Stimulated activated CD4-positive, alpha-beta T cell treated with anti-CD3 and anti-CD28 coated beads, Interleukin-2, amount 100 ng/mL, for 24 hours (primary cell): Measurements from ENCODE around the gene TXNRD2.

Experiments
- DNase-seq, 2 donors: peaks; one replicate each; pipeline ENCODE4 v3.0.0-alpha.2; 2020

The TXNRD2 gene

DNA sequence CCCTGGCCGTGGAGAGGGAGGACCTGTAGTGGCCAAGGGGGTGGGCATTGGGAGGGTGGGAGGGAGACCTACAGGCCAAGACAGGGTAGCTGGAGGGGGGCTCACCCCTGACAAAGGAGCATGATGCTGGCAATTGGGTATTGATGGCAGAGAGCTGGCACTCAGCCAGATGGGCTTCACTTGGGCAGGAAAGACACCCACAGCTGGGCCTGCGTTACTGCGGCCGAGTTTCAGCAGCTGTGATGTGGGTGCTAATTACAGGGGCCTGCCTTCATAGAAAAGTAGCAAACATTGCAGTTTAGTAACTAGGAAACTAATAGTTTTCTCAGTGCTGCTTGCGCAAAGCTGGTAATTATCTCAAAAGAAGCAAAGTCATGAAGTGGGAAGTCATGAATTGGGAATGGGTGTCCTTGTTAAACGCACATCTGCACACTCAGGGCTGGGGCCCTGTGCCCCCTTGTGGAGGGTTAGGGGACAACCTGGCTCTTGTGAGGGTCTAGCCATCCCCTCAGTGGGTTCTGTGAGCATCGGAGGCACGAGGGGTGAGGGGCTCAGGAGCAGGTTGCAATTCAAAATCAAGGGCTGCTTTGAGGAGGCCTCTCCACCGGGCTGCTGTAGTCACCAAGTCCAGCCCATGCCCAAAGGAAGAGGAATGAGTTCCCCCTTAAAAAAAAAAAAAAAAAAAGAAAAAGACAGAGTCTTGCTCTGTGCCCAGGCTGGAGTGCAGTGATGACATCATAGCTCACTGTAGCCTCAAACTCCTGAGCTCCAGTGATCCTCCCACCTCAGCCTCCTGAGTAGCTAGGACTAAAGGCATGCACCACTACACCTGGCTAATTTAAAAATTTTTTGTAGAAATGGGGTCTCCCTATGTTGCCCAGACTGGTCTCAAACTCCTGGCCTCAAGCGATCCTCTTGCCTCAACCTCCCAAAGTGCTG, 24.4 kb upstream of the TXNRD2 start:
- DNase-seq, result no peak

DNA sequence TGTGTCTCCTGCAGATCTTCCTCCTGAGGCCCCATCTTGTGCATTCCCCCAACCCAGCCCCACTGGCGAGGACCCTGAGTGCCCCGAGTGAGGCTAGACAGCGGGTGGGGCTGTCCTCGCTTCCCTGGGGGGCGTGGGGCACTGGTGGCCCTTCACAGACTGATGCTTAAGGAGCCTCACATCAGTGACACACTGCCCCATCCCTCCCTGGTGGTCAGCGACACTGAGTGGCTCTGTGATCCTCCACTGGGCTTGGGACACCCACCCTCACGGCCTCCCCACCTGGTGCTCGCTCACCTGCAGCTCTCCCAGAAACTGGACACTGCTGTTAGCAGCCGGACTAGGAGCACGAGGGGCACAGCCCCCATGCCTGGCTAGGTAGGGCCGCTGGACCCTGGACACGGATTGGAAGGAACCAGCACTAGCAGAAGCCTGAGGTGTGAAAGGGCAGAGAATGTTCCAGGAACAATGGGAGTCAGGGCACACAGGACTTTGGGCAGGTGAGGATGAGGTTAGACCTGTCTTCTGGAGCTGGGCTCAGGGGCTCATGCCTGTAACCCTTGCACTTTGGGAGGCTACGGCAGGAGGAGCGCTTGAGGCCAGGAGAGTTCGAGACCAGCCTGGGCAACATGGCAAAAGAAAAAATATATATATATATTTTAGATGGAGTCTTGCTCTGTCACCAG, 23.2 kb upstream of the TXNRD2 start:
- no peak for DNase-seq

DNA sequence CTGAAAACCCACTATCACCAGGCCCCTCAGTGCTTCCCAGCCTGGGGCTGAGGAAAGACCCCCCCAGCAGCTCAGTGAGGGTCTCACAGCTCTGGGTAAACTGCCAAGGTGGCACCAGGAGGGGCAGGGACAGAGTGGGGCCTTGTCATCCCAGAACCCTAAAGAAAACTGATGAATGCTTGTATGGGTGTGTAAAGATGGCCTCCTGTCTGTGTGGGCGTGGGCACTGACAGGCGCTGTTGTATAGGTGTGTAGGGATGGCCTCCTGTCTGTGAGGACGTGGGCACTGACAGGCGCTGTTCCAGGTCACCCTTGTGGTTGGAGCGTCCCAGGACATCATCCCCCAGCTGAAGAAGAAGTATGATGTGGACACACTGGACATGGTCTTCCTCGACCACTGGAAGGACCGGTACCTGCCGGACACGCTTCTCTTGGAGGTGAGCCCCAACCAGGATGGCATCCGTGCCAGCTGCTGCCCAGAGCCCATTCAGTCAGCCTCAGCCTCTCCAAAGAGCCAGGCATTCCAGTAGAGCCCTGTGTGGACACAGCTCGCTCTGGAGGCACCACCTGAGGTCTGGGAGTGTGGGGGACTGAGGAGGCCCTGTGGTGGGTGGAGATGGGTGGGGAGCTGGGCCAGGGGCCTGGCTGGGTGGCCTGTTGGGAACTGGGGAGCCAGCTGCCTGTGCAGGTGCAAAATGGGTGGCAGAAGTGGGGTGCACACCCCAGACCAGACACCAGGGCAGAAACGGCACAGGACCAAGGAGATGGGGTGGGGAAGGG, 22.4 kb upstream of the TXNRD2 start:
- DNase-seq, result no peak

DNA sequence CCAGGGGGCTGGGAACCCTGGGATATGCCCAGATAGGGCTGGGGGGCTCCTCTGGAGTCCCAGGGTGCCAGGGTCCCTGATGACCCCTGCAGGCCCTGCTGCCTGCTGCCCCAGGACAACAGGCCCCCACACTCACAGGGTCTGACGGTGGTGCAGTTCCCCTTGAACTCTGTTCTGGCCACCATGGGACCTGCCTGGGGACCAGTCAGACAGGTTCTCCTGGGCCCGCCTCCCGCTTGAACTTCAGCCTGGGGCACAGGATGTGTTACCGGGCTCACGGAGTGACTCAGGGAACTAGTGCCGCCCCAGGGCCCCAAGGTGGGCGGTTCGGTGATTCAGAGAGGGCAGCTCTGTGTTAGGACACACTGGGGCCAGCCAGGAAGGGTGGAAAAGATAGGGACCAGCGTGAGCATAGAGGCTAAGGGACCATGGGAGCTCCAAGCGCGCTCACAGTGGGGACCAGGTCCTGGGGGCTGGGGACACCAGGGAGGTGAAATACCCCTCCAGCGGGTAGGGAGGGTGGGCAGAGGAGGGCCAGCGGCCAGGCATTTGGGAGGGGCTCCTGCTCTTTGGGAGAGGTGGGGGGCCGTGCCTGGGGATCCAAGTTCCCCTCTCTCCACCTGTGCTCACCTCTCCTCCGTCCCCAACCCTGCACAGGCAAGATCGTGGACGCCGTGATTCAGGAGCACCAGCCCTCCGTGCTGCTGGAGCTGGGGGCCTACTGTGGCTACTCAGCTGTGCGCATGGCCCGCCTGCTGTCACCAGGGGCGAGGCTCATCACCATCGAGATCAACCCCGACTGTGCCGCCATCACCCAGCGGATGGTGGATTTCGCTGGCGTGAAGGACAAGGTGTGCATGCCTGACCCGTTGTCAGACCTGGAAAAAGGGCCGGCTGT, 21.5 kb upstream of the TXNRD2 start:
- DNase-seq, result peak in 1 of 2 donors; percentile 61

DNA sequence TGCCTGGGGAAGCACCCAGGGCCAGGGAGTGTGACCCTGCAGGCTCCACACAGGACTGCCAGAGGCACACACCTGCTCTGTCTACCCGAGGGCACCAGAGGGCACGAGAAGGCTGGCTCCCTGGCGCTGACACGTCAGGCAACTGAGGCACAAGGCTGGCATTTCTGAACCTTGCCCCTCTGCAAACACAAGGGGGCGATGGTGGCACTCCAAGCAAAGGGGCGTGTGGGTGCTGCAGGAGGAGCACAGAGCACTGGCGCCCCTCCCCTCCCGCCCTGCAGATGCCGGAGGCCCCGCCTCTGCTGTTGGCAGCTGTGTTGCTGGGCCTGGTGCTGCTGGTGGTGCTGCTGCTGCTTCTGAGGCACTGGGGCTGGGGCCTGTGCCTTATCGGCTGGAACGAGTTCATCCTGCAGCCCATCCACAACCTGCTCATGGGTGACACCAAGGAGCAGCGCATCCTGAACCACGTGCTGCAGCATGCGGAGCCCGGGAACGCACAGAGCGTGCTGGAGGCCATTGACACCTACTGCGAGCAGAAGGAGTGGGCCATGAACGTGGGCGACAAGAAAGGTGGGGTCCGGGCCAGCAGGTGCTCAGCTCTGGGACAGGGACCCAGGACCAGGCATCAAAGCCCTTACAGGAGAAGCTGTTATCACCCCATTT, 20.8 kb upstream of the TXNRD2 start:
- peak; percentile 72 for DNase-seq

DNA sequence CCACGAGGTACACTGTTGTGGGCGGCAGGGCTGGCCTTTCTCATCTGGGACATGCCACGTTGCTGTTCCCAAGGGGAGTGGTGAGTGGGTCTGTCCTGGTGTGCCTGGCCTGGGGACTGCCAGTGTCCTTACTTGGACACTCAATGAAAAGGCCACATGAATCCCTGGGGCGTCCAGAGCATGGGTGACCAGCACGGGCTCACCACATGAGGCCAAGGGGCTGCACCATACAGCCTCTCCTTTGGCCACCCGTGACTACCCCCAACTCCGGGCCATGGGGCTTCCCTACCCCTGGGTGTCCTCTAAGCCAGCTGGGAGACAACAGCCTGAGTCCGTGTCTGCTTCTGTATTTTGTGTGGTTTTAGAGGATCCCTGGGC, 20.2 kb upstream of the TXNRD2 start:
- DNase-seq, result no peak

DNA sequence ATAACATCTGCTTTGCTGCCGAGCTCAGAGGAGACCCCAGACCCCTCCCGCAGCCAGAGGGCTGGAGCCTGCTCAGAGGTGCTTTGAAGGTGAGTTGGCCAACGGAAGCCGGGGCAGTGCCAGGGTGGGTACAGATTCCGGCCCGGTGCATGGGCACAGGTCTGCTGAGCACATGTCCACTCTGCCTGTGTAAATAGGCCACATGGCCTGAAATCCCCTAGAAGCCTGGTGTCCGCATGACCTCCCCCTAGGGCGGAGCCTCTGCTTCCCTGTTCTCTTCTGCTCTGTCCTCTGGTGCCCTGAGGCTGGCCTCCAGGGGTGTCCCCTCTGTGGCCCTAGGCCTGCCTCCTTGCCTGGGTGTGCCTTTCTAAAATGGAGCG, 19.6 kb upstream of the TXNRD2 start:
- DNase-seq, result no peak

DNA sequence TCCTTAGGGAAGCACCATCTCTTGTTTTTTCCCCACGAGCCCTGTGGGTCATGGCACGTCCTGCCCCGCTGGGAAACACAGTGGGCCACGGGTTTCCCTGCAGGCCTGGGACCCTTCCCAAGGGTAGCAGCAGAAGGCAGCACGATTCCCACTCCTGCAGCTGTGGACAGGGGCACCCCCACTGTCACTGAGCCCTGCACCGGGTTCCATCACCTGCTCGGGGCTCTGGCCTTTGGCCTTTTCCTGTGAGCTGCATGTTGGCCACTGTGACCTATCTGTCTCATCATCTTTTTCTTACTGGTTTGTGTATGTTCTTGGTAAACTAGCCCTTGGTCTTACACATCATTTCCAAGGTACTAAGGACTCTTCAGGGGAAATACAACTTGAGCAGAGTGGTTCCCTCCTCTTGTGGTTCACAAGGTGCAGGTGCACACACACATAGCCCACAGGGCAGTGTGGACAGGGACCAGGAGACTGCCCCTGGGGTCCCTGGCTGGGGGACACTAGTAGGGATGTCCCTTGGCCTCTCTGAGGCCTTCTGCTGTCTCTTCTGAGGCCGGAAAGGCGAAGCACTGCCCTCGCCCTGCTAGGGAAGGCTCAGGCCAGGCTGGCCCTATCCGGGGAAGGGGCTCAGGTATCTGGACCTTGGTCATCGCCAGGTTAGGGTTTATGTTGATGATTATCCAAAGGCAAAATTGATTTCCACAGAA, 19.0 kb upstream of the TXNRD2 start:
- DNase-seq, result no peak

DNA sequence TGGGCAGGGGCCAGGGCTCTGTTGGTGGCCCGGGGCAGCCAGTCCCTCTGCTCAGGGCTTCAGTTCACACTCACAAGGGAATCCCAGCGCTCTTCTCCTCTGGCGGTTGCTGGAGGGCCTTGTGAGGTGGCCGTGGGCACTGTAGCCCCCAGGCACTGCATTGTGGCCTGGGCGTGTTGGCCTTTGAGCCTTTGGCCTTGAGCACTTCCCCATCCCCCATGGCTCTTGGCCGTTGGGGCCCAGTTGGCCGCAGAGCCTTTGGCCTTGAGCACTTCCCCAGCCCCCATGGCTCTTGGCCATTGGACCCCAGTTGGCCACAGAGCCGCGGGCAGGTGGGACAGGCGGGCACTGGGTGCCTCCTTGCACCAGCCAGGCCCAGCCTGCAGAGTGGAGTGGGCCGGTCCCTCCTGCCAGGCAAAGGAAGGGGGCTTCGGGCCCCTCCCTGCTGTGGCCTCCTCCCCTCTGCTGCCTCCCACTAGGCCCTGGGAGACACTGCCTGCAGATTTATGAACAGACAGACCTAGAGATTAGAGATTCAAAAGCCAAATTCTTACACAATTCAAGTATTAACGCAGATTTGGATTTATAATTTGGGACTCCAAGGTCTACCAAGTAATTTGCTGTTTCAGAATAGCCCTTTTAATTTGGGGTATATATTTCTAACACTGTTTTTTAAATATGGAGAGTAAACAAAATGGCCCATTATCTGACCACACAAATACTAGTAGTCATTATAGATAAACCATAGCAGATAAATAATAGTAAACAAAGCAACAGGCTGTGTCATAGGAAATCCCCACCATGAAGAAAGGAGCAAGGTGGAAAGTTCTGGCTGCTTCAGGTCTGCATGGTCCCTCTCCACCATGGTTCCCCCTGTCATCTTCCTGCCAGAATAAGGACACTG, 18.2 kb upstream of the TXNRD2 start:
- DNase-seq, result no peak

DNA sequence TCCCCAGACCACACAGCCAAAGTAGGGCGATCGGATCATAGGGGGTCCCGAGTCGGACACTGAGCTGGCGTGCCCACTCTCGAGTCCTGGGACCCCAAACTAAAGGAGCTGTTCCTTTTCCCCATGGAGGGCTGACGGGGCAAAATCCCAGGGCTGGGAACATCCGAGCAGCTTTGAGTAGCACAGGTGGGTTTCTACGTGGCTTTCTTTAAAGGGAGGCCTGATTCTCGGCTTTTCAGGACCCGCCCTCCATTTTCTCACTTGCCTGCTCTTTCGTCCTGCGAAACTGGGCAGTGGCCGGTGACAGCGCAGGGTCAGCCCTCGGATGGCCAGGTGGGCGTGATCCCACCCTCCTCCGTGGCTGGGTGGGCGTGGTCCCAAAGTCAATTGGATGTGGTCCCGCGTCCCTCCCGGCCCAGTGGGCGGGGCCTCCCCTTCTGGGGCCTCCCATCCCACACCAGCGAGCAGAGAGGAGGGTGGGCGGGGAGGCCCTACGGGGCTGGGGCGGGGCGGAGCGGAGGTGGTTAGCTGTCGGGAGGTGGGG, 17.5 kb upstream of the TXNRD2 start:
- DNase-seq, result no peak

DNA sequence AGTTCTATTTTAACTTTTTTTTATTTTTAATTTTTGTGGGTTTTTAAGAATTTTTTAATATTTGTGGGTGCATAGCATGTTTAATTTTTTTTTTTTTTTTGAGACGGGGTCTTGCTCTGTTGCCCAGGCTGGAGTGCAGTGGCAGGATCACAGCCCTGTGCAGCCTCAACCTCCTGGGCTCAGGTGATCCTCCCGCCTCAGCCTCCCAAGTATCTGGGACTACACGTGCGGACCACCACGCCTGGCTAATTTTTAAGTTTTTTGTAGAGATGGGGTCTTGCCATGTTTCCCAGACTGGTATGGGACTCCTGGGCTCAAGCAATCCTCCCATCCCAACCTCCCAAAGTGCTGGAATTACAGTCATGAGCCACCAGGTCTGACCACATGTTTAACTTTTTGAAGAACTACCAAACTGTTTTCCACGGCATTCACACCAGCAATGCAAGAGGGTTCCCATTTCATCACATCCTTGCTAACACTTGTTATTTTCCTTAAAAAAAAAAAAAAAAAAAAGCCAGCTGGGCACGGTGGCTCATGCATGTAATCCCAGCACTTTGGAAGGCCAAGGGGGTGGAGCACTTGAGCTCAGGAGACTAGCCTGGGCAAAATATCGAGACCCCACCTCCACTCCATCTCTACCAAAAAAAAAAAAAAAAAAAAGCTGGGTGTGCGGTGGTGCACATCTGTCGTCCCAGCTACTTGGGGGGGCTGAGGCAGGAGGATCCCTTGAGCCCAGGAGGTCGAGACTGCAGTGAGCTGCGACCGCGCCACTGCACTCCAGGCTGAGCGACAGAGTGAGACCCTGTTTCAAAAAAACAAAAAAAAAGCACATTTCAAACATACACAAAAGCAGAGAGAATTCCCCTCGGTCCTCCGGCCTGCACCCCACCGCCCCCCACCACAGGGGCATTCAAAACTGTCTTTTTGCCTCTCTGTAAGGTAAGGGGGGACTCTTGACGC, 16.7 kb upstream of the TXNRD2 start:
- no peak for DNase-seq

DNA sequence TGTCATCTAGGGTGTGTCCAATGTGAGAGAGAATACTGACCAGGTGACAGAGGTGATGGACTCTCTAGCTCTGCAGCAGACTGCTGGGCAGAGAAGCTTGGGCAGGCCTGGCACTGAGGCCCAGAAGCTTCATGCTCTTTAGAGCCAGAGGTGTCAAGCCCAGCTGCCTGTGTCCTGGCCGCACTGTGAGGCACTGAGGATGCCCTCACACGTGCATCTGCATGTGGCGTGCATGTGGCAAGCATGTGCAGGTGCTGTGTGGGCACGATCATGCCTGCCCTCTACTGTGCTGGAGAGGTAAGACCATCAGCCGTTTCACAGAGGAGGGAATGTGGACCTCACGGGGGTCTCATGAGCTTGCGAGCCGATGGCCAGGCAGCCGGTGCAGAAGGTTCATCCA, 15.8 kb upstream of the TXNRD2 start:
- no peak for DNase-seq

DNA sequence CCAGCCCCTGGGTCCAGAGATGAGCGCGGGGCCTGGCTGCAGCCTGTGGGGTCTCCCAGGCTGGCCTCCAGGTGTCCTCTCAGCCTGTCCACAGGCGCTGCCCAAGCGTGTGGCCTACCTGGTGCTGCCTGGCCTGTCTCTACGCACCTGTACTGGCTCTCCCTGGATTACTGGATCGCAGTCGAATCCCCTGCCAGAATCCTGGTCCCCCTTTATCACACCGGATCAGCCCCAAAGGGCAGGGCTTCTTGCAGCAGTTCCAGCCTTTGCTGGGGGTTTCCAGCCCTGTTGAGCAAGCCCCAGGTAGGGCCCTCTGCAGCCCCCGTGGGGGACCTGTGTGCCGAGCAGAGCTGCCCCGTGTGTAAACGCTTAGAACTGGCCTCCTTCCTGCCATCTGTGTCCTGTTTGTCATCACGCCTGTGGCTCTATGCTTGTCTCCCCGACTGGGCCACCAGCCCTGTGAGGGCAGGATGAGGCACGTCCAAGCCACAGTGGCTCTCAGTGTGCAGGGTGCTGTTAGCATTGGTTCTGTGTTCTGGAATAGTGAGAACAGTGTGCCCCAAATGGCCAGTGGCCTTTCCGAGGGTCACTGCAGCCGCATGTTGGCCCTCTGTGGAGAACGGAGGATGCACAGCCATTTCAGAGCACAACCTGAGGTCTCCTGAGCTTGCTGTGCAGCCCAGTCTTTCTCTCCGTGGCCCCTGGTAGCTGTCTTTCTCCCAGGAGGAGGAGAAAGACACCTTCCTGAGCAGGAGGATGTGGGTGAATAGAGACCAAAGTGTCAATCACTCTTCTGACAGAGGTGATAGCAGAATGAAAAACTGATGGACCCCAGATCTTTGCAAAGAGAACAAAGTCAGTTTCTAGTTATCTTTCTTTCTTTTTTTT, 13.9 kb upstream of the TXNRD2 start:
- no peak for DNase-seq

DNA sequence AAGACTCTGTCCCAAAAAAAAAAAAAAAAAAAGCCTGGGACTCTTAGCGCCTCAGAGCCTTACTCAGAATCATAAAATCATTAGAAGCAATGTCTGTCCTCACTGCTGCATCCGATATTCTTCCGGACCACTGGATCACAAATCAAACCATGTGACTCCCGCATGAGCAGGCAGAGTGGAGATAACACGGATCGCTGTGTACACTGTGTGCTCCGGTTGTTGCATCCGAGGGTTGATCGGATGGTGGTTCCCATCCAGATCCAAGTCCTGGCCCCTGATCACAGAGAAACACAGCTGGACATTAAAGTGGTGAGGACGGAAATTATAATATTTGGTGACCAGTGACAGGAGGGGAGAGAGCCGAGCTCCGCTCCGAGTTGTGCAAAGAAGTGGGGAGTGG, 9.7 kb upstream of the TXNRD2 start:
- no peak for DNase-seq

DNA sequence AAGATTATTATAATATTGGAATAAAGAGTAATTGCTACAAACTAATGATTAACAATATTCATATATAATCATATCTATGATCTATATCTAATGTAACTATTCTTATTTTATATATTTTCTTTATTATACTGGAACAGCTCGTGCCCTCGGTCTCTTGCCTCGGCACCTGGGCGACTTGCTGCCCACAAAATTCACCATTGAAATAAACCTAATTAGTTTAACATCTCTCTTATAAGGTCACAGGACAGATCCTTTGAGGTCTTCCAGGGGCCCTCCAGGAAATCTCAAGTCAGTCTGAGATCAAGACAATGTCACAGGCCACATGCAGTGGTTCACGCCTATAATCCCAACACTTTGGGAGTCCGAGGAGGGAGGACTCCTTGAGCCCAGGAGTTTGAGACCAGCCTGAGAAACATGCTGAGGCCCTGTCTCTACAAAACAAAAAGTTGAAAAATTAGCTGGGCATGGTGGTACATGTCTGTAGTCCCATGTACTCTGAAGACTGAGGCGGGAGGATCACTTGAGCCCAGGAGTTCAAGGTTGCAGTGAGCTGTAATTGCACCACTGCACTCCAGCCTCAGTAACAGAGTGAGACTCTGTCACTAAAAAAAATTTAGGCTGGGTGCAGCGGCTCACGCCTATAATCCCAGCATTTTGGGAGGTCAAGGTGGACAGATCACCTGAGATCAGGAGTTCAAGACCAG, 6.6 kb upstream of the TXNRD2 start:
- DNase-seq, result no peak

DNA sequence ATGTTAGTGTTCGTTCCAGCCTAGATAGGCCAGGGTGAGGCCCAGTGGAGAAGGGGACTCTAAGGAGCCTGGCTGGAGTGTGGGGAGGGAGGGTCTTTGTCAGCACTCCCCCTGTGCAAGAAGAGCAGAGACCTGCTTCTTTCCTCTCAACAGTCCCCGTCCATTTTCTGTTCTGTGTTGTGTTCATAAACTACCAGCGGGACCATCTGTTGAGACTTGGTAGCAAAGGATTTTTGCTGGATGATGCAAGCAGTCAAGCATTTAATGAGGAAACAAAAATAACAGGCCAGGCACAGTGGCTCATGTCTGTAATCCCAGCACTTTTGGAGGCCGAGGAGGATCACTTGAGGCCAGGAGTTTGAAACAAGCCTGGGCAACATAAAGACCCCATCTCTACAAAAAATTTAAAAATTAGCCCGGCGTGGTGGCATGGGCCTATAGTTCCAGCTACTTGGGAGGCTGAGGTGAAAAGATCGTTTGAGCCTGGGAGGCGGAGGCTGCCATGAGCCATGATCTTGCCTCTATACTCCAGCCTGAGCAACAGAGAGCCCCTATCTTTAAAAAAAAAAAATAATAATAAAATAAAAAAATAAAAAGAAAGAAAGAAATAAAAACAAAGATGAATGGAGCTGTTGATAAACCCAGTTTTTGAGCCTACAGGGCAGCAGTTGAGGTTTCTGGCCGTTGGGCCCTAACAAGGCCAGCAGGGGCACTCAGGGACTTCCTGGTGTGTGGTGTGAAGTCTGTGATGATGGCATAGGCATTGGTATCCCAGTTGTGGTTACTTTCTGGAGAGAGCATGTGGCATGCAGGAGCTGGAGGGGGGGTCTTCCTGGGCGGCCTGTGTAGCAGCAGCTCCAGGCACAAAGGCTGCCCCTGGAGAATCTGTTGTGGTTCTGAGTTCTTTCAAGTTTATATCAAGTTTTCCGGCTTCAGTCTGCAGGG, 1.7 kb upstream of the TXNRD2 start:
- DNase-seq, result no peak
